ENCODE results near the gene GALNT2. TPM values are rescaled to one million over a fixed set of nuclear protein-coding genes. Genes with fewer than 3 reads are reported as not detected.

The GALNT2 gene
- total and polyA plus RNA-seq, 2 donors (not counting 1 experiment from before 2014, with no cell fraction given) = 19.0 to 184 TPM

DNA sequence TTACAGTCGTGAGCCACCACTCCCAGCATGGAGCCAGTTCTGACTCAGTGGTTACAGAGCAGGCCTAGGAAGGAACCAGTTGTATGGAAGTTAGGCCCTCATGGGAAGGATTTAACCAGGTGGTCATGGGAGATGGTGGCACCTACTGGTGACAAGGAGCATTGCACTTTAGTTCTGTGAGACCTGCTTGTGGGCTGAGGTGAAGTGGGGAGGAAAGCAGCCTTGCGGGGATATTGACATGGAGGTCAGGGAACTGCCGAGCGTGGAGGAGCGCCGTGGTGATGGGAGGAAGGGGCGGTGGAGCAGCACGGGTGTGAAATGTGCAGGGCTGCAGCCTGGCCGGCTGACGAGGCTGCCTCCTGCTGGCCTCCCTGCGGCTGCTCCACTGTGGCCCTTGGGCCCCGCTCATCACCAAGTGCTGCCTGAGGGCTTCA, 100.4 kb downstream of the GALNT2 start:
- H3K36me3 ChIP-seq (replicated peaks in 1 of 2; ENCODE audit: control extremely low read depth in 1 of 2, control insufficient read depth in 1 of 2, extremely low read depth in 1 of 2, insufficient read depth in 2 of 2, low read length in 1 of 2) = no peaks in the 10 kb centered on the region
- H3K4me1 ChIP-seq (ENCODE audit: control insufficient read depth in 2 of 2, insufficient read depth in 2 of 2, low read length in 2 of 2) = peaks cover 19 to 23% of the 10 kb centered on the region in 2 donors
- DNase-seq (peak; percentile 75), ATAC-seq (ENCODE audit: low read depth) (peak; percentile 55)
- peaks cover 51% of the 10 kb centered on the region for H3K4me1 Mint-ChIP-seq
- H3K4me3 Mint-ChIP-seq = peak overlapping the region; percentile 11
- ChIA-PET CTCF (interaction anchor here (0.7 to 3.5 kb wide), 32 partner anchors 10 to 506 kb away, joined by 3 to 38 read pairs (median 4); no protein-coding TSS in a partner anchor), POLR2A (interaction anchor here (1.1 kb wide), 1 partner anchor 20 kb away, joined by 3 read pairs; no protein-coding TSS in a partner anchor)
- no peak overlapping the region for H3K4me3 ChIP-seq (ENCODE audit: control extremely low read depth in 1 of 5, extremely low read depth in 1 of 5, insufficient read depth in 1 of 5, low read depth in 2 of 5, low read length in 4 of 5)
- no peak overlapping the region for H3K27ac ChIP-seq (ENCODE audit: low read length in 2 of 2)
- H3K27ac Mint-ChIP-seq = peak overlapping the region; percentile 0
- peaks cover 0 to 6% (median 0%) of the 10 kb centered on the region in 3 donors for H3K9me3 ChIP-seq (ENCODE audit: control extremely low read depth in 1 of 3, control insufficient read depth in 2 of 3, insufficient read depth in 1 of 3, low read length in 2 of 3)
- WGBS (ENCODE audit: insufficient coverage) = 76% methylated on average over 9 of the region's 12 CpGs
- no peaks in the 10 kb centered on the region for H4K20me1 ChIP-seq (ENCODE audit: control insufficient read depth, insufficient read depth, low read length, poor library complexity, severe bottlenecking)
- intact Hi-C loops (cut with micrococcal nuclease) = loop anchor here (1.0 to 5.0 kb wide), 8 partner anchors 17 to 506 kb away; partner anchors contain the start of gene GALNT2
- peak overlapping the region; percentile 20 for H3K4me2 ChIP-seq (replicated peaks; ENCODE audit: low read depth, low read length, poor library complexity, severe bottlenecking)
- no peak overlapping the region for H3K9ac ChIP-seq (ENCODE audit: low read length)
- H3K9me3 Mint-ChIP-seq (ENCODE audit: insufficient read depth) = no peaks in the 10 kb centered on the region
- H3K27me3 ChIP-seq (replicated peaks in 1 of 4; ENCODE audit: control extremely low read depth in 1 of 4, control insufficient read depth in 3 of 4, insufficient read depth in 4 of 4, low read length in 3 of 4) = no peaks in the 10 kb centered on the region
- H2AFZ ChIP-seq (ENCODE audit: insufficient read depth, low read depth, low read length, poor library complexity, severe bottlenecking) = peak overlapping the region; percentile 25
- no peak for TF ChIP-seq EZH2 (IDR thresholded peaks at IDR 0.05; ENCODE audit: borderline replicate concordance, insufficient read depth, low read depth, low read length, poor library complexity, severe bottlenecking)
- TF ChIP-seq, protein P1, sequence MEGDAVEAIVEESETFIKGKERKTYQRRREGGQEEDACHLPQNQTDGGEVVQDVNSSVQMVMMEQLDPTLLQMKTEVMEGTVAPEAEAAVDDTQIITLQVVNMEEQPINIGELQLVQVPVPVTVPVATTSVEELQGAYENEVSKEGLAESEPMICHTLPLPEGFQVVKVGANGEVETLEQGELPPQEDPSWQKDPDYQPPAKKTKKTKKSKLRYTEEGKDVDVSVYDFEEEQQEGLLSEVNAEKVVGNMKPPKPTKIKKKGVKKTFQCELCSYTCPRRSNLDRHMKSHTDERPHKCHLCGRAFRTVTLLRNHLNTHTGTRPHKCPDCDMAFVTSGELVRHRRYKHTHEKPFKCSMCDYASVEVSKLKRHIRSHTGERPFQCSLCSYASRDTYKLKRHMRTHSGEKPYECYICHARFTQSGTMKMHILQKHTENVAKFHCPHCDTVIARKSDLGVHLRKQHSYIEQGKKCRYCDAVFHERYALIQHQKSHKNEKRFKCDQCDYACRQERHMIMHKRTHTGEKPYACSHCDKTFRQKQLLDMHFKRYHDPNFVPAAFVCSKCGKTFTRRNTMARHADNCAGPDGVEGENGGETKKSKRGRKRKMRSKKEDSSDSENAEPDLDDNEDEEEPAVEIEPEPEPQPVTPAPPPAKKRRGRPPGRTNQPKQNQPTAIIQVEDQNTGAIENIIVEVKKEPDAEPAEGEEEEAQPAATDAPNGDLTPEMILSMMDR (IDR thresholded peaks at IDR 0.05) = peak; percentile 89
- H3K79me2 ChIP-seq (ENCODE audit: control insufficient read depth, insufficient read depth, low read length) = peaks cover 77% of the 10 kb centered on the region
- no peaks in the 10 kb centered on the region for H3K27me3 Mint-ChIP-seq

DNA sequence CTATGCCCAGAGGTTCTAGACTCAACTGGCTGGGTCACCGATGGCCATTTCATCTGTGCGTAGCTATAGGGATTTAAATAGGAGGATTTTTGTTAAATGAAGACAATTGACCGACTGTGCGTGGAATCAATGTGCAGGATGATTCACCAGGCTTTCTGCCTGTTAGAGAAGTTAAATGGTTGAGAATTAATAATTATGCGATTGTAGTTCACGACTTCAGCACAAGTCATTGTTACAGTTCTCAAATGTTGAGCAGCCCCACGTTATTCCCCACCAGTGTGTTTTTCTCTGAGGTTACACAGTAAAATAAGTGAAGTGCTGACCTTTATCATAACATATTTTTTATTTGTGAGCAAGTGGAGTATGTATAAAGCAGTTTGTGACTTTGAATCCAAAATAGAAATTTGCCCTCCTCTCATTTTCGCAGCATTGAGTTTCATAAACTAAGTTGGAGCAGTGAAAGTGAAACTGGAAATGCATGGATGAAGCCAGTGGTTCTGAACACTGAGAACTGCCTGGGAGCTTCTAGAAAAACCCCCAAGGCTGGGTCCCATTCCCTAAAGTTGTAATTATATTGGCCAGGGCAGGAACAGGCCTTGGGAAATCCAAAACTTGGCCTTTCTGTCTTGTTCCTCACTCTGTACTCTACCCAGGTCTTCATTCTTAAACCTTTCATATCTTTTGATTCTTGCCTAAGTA, 102.6 kb downstream of the GALNT2 start:
- Histone ChIP-seq H2AFZ (ENCODE audit: insufficient read depth, low read depth, low read length, poor library complexity, severe bottlenecking) (peak overlapping the region; percentile 4), H3K4me1 (ENCODE audit: control insufficient read depth in 2 of 2, insufficient read depth in 2 of 2, low read length in 2 of 2) (peaks cover 19 to 29% of the 10 kb centered on the region in 2 donors), H3K9ac (ENCODE audit: low read length) (peak overlapping the region; percentile 42), H3K4me3 (ENCODE audit: control extremely low read depth in 1 of 5, extremely low read depth in 1 of 5, insufficient read depth in 1 of 5, low read depth in 2 of 5, low read length in 4 of 5) (peak overlapping the region in 3 of 5 experiments; percentile 24 to 33 (median 27)), H3K4me2 (replicated peaks; ENCODE audit: low read depth, low read length, poor library complexity, severe bottlenecking) (peak overlapping the region; percentile 66), H3K27me3 (replicated peaks in 1 of 4; ENCODE audit: control extremely low read depth in 1 of 4, control insufficient read depth in 3 of 4, insufficient read depth in 4 of 4, low read length in 3 of 4) (no peaks in the 10 kb centered on the region), H3K9me3 (ENCODE audit: control extremely low read depth in 1 of 3, control insufficient read depth in 2 of 3, insufficient read depth in 1 of 3, low read length in 2 of 3) (peaks cover 0 to 6% (median 0%) of the 10 kb centered on the region in 3 donors), H3K79me2 (ENCODE audit: control insufficient read depth, insufficient read depth, low read length) (peaks cover 80% of the 10 kb centered on the region), H3K27ac (ENCODE audit: low read length in 2 of 2) (peak overlapping the region; percentile 54 to 71), H3K36me3 (replicated peaks in 1 of 2; ENCODE audit: control extremely low read depth in 1 of 2, control insufficient read depth in 1 of 2, extremely low read depth in 1 of 2, insufficient read depth in 2 of 2, low read length in 1 of 2) (no peaks in the 10 kb centered on the region), H4K20me1 (ENCODE audit: control insufficient read depth, insufficient read depth, low read length, poor library complexity, severe bottlenecking) (no peaks in the 10 kb centered on the region)
- 81% methylated on average over 4 of the region's 8 CpGs for WGBS (ENCODE audit: insufficient coverage)
- DNase-seq = peak; percentile 56
- POLR2A ChIA-PET = no interaction called here
- ATAC-seq (ENCODE audit: low read depth) = peak; percentile 57
- CTCF ChIA-PET = interaction anchor here (1.0 to 1.5 kb wide), 4 partner anchors 45 to 509 kb away, joined by 3 to 4 read pairs (median 3); no protein-coding TSS in a partner anchor
- Mint-ChIP-seq H3K27me3 (no peaks in the 10 kb centered on the region), H3K27ac (peak overlapping the region; percentile 82), H3K9me3 (ENCODE audit: insufficient read depth) (no peaks in the 10 kb centered on the region), H3K4me3 (peak overlapping the region; percentile 77), H3K4me1 (peaks cover 54% of the 10 kb centered on the region)
- intact Hi-C loops (cut with micrococcal nuclease) = loop anchor here (5.0 kb wide), 4 partner anchors 43 to 143 kb away; partner anchors contain the start of gene GALNT2
- TF ChIP-seq, protein P1 (IDR thresholded peaks at IDR 0.05) = no peak
- no peak for TF ChIP-seq EZH2 (IDR thresholded peaks at IDR 0.05; ENCODE audit: borderline replicate concordance, insufficient read depth, low read depth, low read length, poor library complexity, severe bottlenecking)
